SU-DHL-6 (cell line): ENCODE measurements around the gene PROK1.

Experiments used
- H2AFZ ChIP-seq: fragments of 200-600 bp; sonication (generic); 2 replicates; pipeline ENCODE4 v1.6.1; 2014; ENCODE audit warnings: low read depth, mild to moderate bottlenecking, moderate library complexity, mixed read lengths, antibody characterized with exemption, low read length; ENCODE audit not compliant: severe bottlenecking
- H3F3A ChIP-seq: fragments of 200-600 bp; shearing (Covaris generic); 2 replicates; pipeline ENCODE4 v1.6.0; 2016; ENCODE audit warnings: antibody characterized with exemption, mild to moderate bottlenecking; ENCODE audit not compliant: insufficient read depth
- H3K27ac ChIP-seq: fragments of 200-600 bp; sonication (generic); 2 replicates; pipeline ENCODE4 v1.5.1; 2016; ENCODE audit warnings: low read depth, mild to moderate bottlenecking, low read length, moderate library complexity, mixed read lengths
- H3K27me3 ChIP-seq: fragments of 200-600 bp; sonication (generic), shearing (Covaris generic); 2 replicates; pipeline ENCODE4 v1.6.0; 2014; ENCODE audit warnings: mild to moderate bottlenecking, low read length
- H3K36me3 ChIP-seq: fragments of 200-600 bp; sonication (generic); 2 replicates; pipeline ENCODE4 v1.6.1; 2014; ENCODE audit warnings: mild to moderate bottlenecking, low read length, mixed read lengths
- H3K4me2 ChIP-seq: fragments of 300-600, 200-600 bp; shearing (Covaris generic), sonication (generic); 2 replicates; pipeline ENCODE4 v1.6.0; 2014; ENCODE audit warnings: low read length, low read depth, mild to moderate bottlenecking; ENCODE audit not compliant: poor library complexity, severe bottlenecking
- H3K4me3 ChIP-seq: fragments of 200-600 bp; sonication (generic); 2 replicates; pipeline ENCODE4 v1.5.1; 2014; ENCODE audit warnings: antibody characterized with exemption, low read length, mild to moderate bottlenecking, mixed read lengths; ENCODE audit not compliant: insufficient read depth, poor library complexity, severe bottlenecking
- H3K79me2 ChIP-seq: fragments of 200-600 bp; sonication (generic); 2 replicates; pipeline ENCODE4 v1.6.1; 2014; ENCODE audit warnings: mild to moderate bottlenecking, low read length, moderate library complexity; ENCODE audit not compliant: insufficient read depth
- H3K9ac ChIP-seq: fragments of 200-600 bp; sonication (generic); 2 replicates; pipeline ENCODE4 v1.7.0; 2014; ENCODE audit warnings: mild to moderate bottlenecking, low read length
- H3K9me2 ChIP-seq: fragments of 200-600 bp; sonication (generic); replicated peaks from 2 replicates; pipeline ENCODE4 v1.6.1; 2014; ENCODE audit warnings: low read length; ENCODE audit not compliant: insufficient read depth
- H3K9me3 ChIP-seq: fragments of 200-600 bp; sonication (generic); 2 replicates; pipeline ENCODE4 v1.6.1; 2014; ENCODE audit warnings: low read length, mixed read lengths; ENCODE audit not compliant: insufficient read depth
- H4K20me1 ChIP-seq: fragments of 200-600 bp; sonication (generic); 2 replicates; pipeline ENCODE4 v1.6.1; 2014; ENCODE audit warnings: low read depth, mild to moderate bottlenecking, antibody characterized with exemption, low read length, moderate library complexity, mixed read lengths
- CTCF ChIP-seq: fragments of 200-600 bp; sonication (generic); IDR thresholded peaks from one replicate; pipeline ENCODE4 v1.5.1; 2017; ENCODE audit warnings: antibody characterized with exemption, mild to moderate bottlenecking, low read length, moderate library complexity; ENCODE audit not compliant: insufficient read depth, poor library complexity, severe bottlenecking
- EZH2phosphoT487 ChIP-seq: fragments of 200-600 bp; sonication (generic), shearing (Covaris generic); conservative IDR thresholded peaks from 2 replicates; pipeline ENCODE4 v1.6.1; 2018; ENCODE audit warnings: mild to moderate bottlenecking, antibody characterized with exemption, low read length, moderate library complexity, mixed read lengths

Gene PROK1

DNA sequence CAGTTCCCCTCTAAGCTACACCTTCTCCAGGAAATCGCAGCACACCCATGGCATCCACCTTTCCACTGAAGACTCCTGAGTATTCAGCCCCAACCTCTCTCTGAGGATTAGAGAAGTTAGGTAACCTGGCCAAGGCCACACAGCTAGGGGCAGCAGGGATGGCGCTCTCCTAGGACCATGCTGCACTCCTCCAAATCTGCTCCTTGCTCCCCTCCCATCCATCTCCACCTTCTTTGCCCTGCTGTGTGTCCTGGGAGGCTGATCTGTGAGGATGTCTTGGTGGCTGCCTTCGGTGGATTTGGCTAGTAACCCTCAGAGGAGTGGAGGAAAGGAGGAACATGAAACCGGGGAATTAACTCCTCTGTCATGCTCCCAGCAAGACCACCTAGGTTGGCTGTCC is 20.0 kb upstream of the PROK1 start:
- Histone ChIP-seq H3K27me3 (no peaks in the 10 kb centered on the region), H2AFZ (no peak overlapping the region), H3K4me2 (no peak overlapping the region), H3K9me2 (no peaks in the 10 kb centered on the region), H3K9me3 (no peaks in the 10 kb centered on the region), H3K4me3 (no peak overlapping the region), H3K27ac (no peak overlapping the region), H4K20me1 (no peaks in the 10 kb centered on the region), H3K36me3 (no peaks in the 10 kb centered on the region), H3K9ac (no peak overlapping the region), H3K79me2 (no peaks in the 10 kb centered on the region), H3F3A (no peaks in the 10 kb centered on the region)
- no peak for TF ChIP-seq CTCF
- TF ChIP-seq EZH2phosphoT487 = no peak

GRCh38 chr1:110433213-110433612 is 17.7 kb upstream of the PROK1 start:
- Histone ChIP-seq H3K9ac (no peak overlapping the region), H3K27ac (no peak overlapping the region)

DNA sequence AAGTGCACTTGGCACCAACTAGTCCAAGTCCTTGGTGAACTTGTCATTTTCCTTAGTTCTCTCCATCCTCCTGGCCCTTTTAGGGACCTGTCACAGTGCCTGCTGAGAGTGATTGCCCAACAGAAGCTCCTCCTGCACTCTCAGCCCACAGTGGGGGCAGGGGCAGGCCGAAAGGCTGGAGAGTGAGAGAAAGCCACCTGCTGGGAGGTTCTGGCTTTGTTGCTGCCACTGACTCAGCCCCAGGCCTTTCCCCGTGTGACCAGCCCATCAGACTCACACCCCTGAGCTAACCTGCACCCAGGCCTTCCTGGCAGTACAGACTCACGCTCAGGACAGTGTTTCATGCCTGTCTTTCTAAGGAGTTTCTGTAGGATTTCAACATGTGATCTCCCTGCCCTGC is 17.1 kb upstream of the PROK1 start:
- H3K27me3 ChIP-seq = no peaks in the 10 kb centered on the region
- no peaks in the 10 kb centered on the region for H3K9me3 ChIP-seq
- H3K9me2 ChIP-seq = no peaks in the 10 kb centered on the region
- no peak overlapping the region for H3K9ac ChIP-seq
- no peak overlapping the region for H3K4me3 ChIP-seq
- H3F3A ChIP-seq = no peaks in the 10 kb centered on the region
- TF ChIP-seq CTCF = no peak
- no peak for TF ChIP-seq EZH2phosphoT487
- no peaks in the 10 kb centered on the region for H4K20me1 ChIP-seq
- no peak overlapping the region for H3K27ac ChIP-seq
- H2AFZ ChIP-seq = no peak overlapping the region
- H3K36me3 ChIP-seq = no peaks in the 10 kb centered on the region
- H3K79me2 ChIP-seq = no peaks in the 10 kb centered on the region
- no peak overlapping the region for H3K4me2 ChIP-seq

More at GRCh38 chr1:110433213-110433612, 17.7 kb upstream of the PROK1 start:
- H3K9me2 ChIP-seq = no peaks in the 10 kb centered on the region
- H3K27me3 ChIP-seq = no peaks in the 10 kb centered on the region
- no peaks in the 10 kb centered on the region for H3K9me3 ChIP-seq
- no peak overlapping the region for H3K4me3 ChIP-seq
- TF ChIP-seq CTCF (no peak), EZH2phosphoT487 (no peak)
- no peaks in the 10 kb centered on the region for H3K36me3 ChIP-seq
- H4K20me1 ChIP-seq = no peaks in the 10 kb centered on the region
- no peaks in the 10 kb centered on the region for H3F3A ChIP-seq
- no peak overlapping the region for H2AFZ ChIP-seq
- no peaks in the 10 kb centered on the region for H3K79me2 ChIP-seq
- H3K4me2 ChIP-seq = no peak overlapping the region
